SK-N-SH treated with all-trans-retinoic acid at 6 μM for 48 hours (cell line): ENCODE measurements around the gene MALRD1.

Experiments used
- ATAC-seq: fragments of 200-7000 bp; cut with Tn5 transposase; 3 replicates; pipeline ENCODE4 v1.9.1; 2020; ENCODE audit warnings: mild to moderate bottlenecking, moderate library complexity
- ARNTL ChIP-seq: fragments of 450-650 bp; formaldehyde crosslinking; IDR thresholded peaks from 2 replicates; pipeline ENCODE4 v1.5.0; 2020; ENCODE audit warnings: low read depth, mild to moderate bottlenecking, moderate library complexity, borderline replicate concordance
- BACH2 ChIP-seq: fragments of 250-450 bp; sonication (Bioruptor Pico); IDR thresholded peaks from 2 replicates; pipeline ENCODE4 v1.9.0; 2021; ENCODE audit warnings: mild to moderate bottlenecking, borderline replicate concordance
- CSDC2 ChIP-seq: fragments of 250-450 bp; sonication (Bioruptor Pico); IDR thresholded peaks from 2 replicates; pipeline ENCODE4 v1.5.0; 2020; ENCODE audit warnings: mild to moderate bottlenecking, moderate library complexity
- ESRRG ChIP-seq: fragments of 250-450 bp; sonication (Bioruptor Pico); IDR thresholded peaks from 2 replicates; pipeline ENCODE4 v1.6.1; 2021; ENCODE audit warnings: mild to moderate bottlenecking
- GLIS3 ChIP-seq: fragments of 250-450 bp; sonication (Bioruptor Pico); IDR thresholded peaks from 2 replicates; pipeline ENCODE4 v1.5.0; 2020; ENCODE audit warnings: mild to moderate bottlenecking, moderate library complexity
- ISL1 ChIP-seq: fragments of 250-450 bp; sonication (Bioruptor Pico); IDR thresholded peaks from 2 replicates; pipeline ENCODE4 v2.1.2; 2022; ENCODE audit warnings: mild to moderate bottlenecking, moderate library complexity
- OSR1 ChIP-seq: fragments of 250-450 bp; sonication (Bioruptor Pico); IDR thresholded peaks from 2 replicates; pipeline ENCODE4 v1.8.0; 2022; ENCODE audit warnings: moderate library complexity, mild to moderate bottlenecking, inconsistent platforms
- PPARA ChIP-seq: fragments of 250-450 bp; sonication (Bioruptor Pico); IDR thresholded peaks from 2 replicates; pipeline ENCODE4 v1.5.0; 2020; ENCODE audit warnings: mild to moderate bottlenecking, borderline replicate concordance
- RARB ChIP-seq: fragments of 250-450 bp; sonication (Bioruptor Pico); IDR thresholded peaks from 2 replicates; pipeline ENCODE4 v1.8.0; 2021; ENCODE audit warnings: mild to moderate bottlenecking, moderate library complexity
- SNAI2 ChIP-seq: fragments of 250-450 bp; sonication (Bioruptor Pico); IDR thresholded peaks from 2 replicates; pipeline ENCODE4 v1.5.0; 2020; ENCODE audit warnings: mild to moderate bottlenecking, moderate library complexity
- TCF4 ChIP-seq: fragments of 250-450 bp; sonication (Bioruptor Pico); IDR thresholded peaks from 2 replicates; pipeline ENCODE4 v1.8.0; 2021; ENCODE audit warnings: mild to moderate bottlenecking, moderate library complexity, borderline replicate concordance
- TOX ChIP-seq: fragments of 250-450 bp; sonication (Bioruptor Pico); IDR thresholded peaks from 2 replicates; pipeline ENCODE4 v1.8.0; 2021; ENCODE audit warnings: mild to moderate bottlenecking, moderate library complexity, borderline replicate concordance
- ZC3H10 ChIP-seq: fragments of 250-450 bp; sonication (Bioruptor Pico); IDR thresholded peaks from 2 replicates; pipeline ENCODE4 v1.5.1; 2021; ENCODE audit warnings: mild to moderate bottlenecking, moderate library complexity
- ZFP3 ChIP-seq: fragments of 250-450 bp; sonication (Bioruptor Pico); IDR thresholded peaks from 2 replicates; pipeline ENCODE4 v1.5.0; 2020; ENCODE audit warnings: mild to moderate bottlenecking, moderate library complexity
- ZFP30 ChIP-seq: fragments of 450-650 bp; formaldehyde crosslinking; IDR thresholded peaks from 2 replicates; pipeline ENCODE4 v1.5.0; 2022; ENCODE audit warnings: mild to moderate bottlenecking, moderate library complexity
- ZNF565 ChIP-seq: fragments of 450-650 bp; formaldehyde crosslinking; conservative IDR thresholded peaks from 2 replicates; pipeline ENCODE4 v1.5.0; 2020; ENCODE audit warnings: low read depth, mild to moderate bottlenecking, moderate library complexity
- ZNF8 ChIP-seq: fragments of 450-650 bp; formaldehyde crosslinking; IDR thresholded peaks from 2 replicates; pipeline ENCODE4 v1.5.0; 2020; ENCODE audit warnings: mild to moderate bottlenecking, moderate library complexity
- TF ChIP-seq, protein P1 (sequence below): fragments of 250-450 bp; sonication (Bioruptor Pico); IDR thresholded peaks from 2 replicates; pipeline ENCODE4 v1.5.0; 2020; ENCODE audit warnings: mild to moderate bottlenecking, moderate library complexity
- TF ChIP-seq, protein P2 (sequence below): fragments of 250-450 bp; sonication (Bioruptor Pico); IDR thresholded peaks from 2 replicates; pipeline ENCODE4 v1.8.0; 2021; ENCODE audit warnings: low read depth, mild to moderate bottlenecking, moderate library complexity, borderline replicate concordance
- TF ChIP-seq, protein P3 (sequence below): fragments of 250-450 bp; sonication (Bioruptor Pico); IDR thresholded peaks from 2 replicates; pipeline ENCODE4 v1.5.1; 2021; ENCODE audit warnings: mild to moderate bottlenecking, moderate library complexity
- TF ChIP-seq, protein P4 (sequence below): fragments of 250-450 bp; sonication (Bioruptor Pico); IDR thresholded peaks from 2 replicates; pipeline ENCODE4 v1.5.1; 2020; ENCODE audit warnings: low read depth, mild to moderate bottlenecking, moderate library complexity

MALRD1 gene

DNA sequence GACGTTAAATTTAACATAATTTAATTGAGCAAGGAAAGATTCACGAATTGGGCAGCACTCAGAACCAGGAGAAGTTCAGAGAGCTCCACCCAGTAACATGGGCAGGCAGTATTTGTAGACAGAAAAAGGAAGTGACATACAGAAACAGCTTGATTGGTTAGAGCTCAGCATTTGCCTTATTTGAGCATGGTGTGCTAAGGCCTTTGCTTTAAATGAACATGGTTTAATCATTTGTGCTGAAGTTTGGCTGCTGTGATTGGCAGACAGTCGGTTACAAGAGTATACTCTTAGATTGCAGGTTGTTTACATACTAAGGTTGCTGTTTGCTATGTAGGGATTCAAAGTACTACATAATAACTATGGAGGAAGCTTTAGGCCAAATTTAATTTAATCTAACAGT, 199.2 kb downstream of the MALRD1 start (continued):
- TF ChIP-seq, protein P1, sequence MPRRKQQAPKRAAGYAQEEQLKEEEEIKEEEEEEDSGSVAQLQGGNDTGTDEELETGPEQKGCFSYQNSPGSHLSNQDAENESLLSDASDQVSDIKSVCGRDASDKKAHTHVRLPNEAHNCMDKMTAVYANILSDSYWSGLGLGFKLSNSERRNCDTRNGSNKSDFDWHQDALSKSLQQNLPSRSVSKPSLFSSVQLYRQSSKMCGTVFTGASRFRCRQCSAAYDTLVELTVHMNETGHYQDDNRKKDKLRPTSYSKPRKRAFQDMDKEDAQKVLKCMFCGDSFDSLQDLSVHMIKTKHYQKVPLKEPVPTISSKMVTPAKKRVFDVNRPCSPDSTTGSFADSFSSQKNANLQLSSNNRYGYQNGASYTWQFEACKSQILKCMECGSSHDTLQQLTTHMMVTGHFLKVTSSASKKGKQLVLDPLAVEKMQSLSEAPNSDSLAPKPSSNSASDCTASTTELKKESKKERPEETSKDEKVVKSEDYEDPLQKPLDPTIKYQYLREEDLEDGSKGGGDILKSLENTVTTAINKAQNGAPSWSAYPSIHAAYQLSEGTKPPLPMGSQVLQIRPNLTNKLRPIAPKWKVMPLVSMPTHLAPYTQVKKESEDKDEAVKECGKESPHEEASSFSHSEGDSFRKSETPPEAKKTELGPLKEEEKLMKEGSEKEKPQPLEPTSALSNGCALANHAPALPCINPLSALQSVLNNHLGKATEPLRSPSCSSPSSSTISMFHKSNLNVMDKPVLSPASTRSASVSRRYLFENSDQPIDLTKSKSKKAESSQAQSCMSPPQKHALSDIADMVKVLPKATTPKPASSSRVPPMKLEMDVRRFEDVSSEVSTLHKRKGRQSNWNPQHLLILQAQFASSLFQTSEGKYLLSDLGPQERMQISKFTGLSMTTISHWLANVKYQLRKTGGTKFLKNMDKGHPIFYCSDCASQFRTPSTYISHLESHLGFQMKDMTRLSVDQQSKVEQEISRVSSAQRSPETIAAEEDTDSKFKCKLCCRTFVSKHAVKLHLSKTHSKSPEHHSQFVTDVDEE: no peak
- no peak for TF ChIP-seq ZNF565 (CRISPR knock-in tag)
- TF ChIP-seq ARNTL (CRISPR knock-in tag): no peak
- no peak for TF ChIP-seq ZC3H10
- TF ChIP-seq ZNF8 (CRISPR knock-in tag): no peak
- TF ChIP-seq, protein P2, sequence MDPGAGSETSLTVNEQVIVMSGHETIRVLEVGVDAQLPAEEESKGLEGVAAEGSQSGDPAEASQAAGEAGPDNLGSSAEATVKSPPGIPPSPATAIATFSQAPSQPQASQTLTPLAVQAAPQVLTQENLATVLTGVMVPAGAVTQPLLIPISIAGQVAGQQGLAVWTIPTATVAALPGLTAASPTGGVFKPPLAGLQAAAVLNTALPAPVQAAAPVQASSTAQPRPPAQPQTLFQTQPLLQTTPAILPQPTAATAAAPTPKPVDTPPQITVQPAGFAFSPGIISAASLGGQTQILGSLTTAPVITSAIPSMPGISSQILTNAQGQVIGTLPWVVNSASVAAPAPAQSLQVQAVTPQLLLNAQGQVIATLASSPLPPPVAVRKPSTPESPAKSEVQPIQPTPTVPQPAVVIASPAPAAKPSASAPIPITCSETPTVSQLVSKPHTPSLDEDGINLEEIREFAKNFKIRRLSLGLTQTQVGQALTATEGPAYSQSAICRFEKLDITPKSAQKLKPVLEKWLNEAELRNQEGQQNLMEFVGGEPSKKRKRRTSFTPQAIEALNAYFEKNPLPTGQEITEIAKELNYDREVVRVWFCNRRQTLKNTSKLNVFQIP (CRISPR knock-in tag): no peak

DNA sequence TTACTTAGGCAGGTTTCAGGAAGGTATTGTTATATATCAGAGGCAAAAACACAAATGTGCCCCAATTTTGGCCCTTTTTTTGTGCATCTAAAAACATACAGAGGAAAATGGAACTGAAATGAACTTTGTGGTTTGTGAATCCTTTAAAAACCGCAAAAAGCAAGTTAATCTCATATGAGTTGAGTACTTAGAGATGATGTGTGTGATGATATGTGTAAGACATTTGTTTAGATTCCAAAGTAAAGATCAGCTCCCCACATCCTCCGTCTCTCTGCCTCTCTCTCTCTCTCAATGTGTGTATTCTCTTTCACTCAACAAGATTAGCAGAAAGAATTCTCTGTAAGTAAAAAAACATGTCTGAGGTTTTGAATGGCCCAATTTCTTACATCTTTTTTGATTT, 201.9 kb downstream of the MALRD1 start:
- TF ChIP-seq TOX (CRISPR knock-in tag): no peak
- no peak for TF ChIP-seq OSR1 (CRISPR knock-in tag)
- TF ChIP-seq, protein P3, sequence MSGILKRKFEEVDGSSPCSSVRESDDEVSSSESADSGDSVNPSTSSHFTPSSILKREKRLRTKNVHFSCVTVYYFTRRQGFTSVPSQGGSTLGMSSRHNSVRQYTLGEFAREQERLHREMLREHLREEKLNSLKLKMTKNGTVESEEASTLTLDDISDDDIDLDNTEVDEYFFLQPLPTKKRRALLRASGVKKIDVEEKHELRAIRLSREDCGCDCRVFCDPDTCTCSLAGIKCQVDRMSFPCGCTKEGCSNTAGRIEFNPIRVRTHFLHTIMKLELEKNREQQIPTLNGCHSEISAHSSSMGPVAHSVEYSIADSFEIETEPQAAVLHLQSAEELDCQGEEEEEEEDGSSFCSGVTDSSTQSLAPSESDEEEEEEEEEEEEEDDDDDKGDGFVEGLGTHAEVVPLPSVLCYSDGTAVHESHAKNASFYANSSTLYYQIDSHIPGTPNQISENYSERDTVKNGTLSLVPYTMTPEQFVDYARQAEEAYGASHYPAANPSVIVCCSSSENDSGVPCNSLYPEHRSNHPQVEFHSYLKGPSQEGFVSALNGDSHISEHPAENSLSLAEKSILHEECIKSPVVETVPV (CRISPR knock-in tag): no peak
- no peak for TF ChIP-seq BACH2 (CRISPR knock-in tag)
- TF ChIP-seq ZNF8 (CRISPR knock-in tag): no peak
- TF ChIP-seq, protein P4, sequence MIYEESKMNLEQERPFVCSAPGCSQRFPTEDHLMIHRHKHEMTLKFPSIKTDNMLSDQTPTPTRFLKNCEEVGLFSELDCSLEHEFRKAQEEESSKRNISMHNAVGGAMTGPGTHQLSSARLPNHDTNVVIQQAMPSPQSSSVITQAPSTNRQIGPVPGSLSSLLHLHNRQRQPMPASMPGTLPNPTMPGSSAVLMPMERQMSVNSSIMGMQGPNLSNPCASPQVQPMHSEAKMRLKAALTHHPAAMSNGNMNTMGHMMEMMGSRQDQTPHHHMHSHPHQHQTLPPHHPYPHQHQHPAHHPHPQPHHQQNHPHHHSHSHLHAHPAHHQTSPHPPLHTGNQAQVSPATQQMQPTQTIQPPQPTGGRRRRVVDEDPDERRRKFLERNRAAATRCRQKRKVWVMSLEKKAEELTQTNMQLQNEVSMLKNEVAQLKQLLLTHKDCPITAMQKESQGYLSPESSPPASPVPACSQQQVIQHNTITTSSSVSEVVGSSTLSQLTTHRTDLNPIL (CRISPR knock-in tag): no peak
- TF ChIP-seq ISL1 (CRISPR knock-in tag): no peak
- no peak for TF ChIP-seq SNAI2 (CRISPR knock-in tag)
- TF ChIP-seq GLIS3 (CRISPR knock-in tag): no peak
- no peak for TF ChIP-seq ZFP30 (CRISPR knock-in tag)
- no peak for TF ChIP-seq PPARA (CRISPR knock-in tag)
- TF ChIP-seq ZFP3 (CRISPR knock-in tag): no peak
- no peak for TF ChIP-seq ESRRG (CRISPR knock-in tag)
- TF ChIP-seq ARNTL (CRISPR knock-in tag): no peak
- no peak for TF ChIP-seq RARB (CRISPR knock-in tag)
- TF ChIP-seq ZNF565 (CRISPR knock-in tag): no peak
- no peak for TF ChIP-seq ZC3H10
- TF ChIP-seq, protein P2 (CRISPR knock-in tag): no peak
- ATAC-seq: no peak

DNA sequence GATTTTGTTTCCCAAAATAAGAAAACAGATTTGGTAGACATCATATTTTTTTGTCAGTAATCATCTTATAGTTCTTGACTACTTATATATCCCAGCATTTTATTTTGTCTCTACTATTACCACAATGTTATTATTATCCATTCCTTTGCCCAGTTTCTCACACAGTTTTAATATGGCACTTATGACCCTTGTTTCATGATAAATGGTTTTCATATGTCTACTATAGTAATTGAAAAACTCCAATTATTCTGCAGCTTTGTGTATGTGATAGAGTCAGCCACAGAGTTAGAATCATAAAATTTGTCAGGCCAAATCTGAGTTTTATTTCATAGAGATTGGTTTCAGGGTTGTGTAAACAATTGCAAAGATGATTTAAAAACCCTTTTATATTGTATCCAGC, 203.9 kb downstream of the MALRD1 start:
- no peak for ATAC-seq
- TF ChIP-seq TOX (CRISPR knock-in tag): no peak
- TF ChIP-seq, protein P3 (CRISPR knock-in tag): no peak
- TF ChIP-seq GLIS3 (CRISPR knock-in tag): no peak
- TF ChIP-seq CSDC2 (CRISPR knock-in tag): no peak
- TF ChIP-seq ISL1 (CRISPR knock-in tag): no peak
- no peak for TF ChIP-seq ESRRG (CRISPR knock-in tag)
- TF ChIP-seq ZC3H10: no peak
- TF ChIP-seq TCF4 (CRISPR knock-in tag): no peak
- TF ChIP-seq RARB (CRISPR knock-in tag): no peak
- no peak for TF ChIP-seq BACH2 (CRISPR knock-in tag)
- no peak for TF ChIP-seq ARNTL (CRISPR knock-in tag)
- TF ChIP-seq ZNF8 (CRISPR knock-in tag): no peak
- TF ChIP-seq, protein P1: no peak
- TF ChIP-seq, all 23 proteins: peak for 0
